ENCODE measurements around the gene BRI3BP.

- TF ChIP-seq CTCF (IDR thresholded peaks at IDR 0.05): no peak
- TF ChIP-seq POLR2A (IDR thresholded peaks at IDR 0.05): no peak
Observed at GRCh38 chr12:125064492-125064891, 71.0 kb downstream of the BRI3BP start.

Data from right lobe of liver (tissue), 4 donors.